ENCODE results near the gene NTPCR.

Gene NTPCR

DNA sequence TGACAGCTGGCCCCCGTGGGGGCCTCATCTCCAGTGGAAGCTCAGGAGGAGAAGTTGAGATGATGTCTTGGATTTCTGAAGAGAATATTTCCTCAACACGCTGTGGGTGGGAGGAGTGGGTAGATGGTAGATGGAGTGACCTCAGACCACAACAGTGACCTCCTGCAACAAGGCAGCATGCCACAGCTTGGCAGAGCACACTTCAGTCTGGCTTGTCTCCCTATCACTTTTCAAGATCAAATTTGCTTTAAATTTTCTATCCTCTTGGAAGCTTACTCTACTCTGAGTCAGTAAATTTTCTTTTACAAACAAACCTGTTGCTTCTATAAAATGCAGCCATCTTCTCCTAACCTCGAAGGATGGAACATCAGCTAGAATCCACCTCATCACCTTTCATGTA, 59.7 kb downstream of the NTPCR start:
- DNase-seq (ENCODE audit: low read depth): no peak

DNA sequence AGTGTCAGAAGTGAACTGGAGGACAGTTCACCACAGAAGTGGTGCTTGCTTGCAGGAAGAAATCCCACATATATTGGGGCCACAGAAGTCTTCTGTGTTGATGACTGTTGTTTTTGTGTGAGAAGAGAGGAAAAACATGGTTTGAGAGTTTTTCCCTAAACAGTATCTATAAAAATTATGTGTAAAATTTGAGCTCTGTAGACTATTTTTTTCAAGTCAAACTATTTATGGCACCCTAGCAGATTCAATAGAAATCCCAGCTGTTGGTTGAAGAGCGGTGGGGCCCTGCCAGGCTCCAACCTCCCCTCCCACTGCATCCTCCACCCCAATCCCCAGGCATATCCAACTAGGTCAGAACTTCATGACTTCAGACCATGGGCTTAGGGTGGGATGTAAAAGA, 61.6 kb downstream of the NTPCR start:
- DNase-seq (ENCODE audit: low read depth): no peak

DNA sequence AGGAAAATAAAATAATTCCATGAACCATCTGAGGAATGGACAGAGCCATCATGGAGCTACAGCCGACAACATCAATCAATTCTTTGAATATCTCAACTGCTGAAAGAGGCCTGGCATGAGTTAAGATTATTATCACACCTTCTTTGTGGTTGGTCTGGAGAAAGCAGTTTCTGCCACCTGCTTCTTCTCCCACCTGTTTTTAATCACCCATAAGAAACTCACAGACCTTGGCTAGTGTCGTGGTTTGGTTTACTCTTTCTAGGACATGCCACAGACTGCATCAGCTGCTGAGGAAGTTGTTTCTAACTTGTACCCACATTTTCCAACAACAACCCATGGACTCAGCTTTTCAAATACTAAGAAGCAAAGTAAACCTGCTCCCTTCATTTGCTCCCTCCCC, 65.6 kb downstream of the NTPCR start:
- DNase-seq (ENCODE audit: low read depth): no peak

DNA sequence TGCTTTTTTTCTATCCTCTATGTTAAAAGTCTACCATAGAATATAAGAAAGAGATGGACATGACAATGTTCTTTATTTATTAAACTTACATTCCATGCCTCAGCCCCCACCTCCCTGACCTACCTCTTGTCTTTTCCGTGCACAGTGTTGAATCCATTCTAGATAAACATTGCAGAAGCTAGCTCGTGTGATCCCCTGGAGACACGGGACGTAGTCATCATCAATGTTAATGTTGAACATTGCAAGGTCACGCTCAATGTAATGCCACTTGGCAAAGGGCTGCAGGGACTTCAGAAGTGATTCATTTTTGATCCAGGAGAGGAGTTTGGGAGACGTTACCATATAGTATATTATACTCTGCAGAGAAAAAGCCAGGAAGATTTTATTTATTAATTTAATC, 66.4 kb downstream of the NTPCR start:
- DNase-seq (ENCODE audit: low read depth): no peak

DNA sequence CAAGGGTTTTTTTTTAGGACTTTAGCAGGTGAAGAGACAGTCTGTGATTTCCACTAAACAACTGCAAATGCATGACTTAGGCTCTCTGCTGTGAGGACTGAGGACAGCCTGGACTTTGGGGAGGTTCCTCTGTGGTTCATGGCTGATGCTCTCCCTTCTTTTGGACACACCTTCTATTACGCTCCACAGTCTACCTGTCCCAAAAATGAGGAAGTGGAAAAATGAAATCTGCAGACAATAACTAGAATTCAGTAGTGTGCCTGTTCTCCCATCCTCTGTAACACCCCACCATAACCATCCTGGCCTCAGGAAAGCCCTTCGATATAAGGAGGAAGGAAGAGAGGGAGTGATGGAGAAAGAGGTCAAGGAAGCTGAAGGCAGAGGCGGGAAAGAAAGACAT, 68.7 kb downstream of the NTPCR start:
- no peak for DNase-seq (ENCODE audit: low read depth)

DNA sequence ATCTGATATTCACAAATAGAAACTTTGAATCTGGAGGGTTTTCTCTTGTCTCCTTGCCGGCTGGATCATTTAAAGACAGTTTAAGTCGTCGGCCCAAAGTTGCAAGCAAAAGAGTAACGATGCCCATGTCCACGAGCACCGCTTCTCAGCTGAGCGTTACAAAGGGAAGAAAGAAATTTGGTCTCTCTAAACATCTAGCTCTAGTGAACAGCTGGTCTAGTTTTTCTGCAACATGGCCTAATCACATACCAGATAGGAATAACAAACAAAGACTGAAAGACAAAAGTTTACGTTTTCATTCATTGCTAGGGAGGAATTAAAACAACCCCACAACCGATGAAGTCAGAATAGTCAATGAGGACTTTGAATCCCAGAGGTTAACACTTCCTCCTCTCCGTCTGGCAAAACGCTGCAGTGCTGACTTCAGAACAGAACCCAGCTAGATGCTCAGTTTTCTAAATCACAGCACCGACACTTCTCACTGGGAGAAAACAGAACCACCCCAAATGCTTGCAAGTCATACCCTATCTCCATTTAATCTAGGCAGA, 69.4 kb downstream of the NTPCR start:
- no peak for DNase-seq (ENCODE audit: low read depth)

DNA sequence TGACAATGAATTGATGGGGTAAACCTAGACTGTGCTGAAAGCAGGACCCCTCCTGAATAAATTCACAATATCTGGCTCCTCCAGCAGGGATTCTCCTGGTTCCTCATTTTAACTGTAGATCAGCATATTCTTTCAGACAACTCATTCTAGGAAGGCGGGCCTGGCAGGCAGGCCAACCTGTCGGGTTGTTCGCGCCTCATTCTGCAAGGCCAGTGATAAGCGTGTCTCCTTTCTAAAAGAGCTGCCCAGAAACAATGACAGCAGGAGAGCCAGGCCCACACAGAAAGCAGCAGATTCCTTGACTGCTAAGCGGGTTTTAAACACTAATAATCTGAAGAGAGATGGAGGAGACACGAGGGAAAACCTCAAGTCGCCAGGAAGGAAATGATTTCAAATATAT, 70.0 kb downstream of the NTPCR start:
- DNase-seq (ENCODE audit: low read depth): no peak

DNA sequence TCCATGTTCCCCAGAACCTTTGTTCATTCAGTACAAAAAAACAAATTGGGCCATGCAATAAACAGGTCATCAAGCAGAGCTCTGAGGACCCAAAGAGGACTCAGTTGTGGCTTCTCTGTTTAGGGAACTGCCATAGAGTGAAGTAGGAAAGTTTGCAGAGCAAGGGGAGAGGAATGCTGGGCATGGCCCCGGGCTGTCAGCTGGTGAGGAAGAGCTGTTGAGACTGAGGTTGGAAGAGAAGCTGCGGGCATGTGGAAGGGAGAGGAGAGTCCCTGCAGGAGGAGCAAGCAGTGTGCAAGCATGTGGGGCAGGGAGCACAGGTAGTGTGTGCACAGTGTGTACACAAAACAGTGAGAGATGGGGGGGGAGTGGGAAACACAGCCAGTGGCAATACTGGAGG, 71.8 kb downstream of the NTPCR start:
- no peak for DNase-seq (ENCODE audit: low read depth)

DNA sequence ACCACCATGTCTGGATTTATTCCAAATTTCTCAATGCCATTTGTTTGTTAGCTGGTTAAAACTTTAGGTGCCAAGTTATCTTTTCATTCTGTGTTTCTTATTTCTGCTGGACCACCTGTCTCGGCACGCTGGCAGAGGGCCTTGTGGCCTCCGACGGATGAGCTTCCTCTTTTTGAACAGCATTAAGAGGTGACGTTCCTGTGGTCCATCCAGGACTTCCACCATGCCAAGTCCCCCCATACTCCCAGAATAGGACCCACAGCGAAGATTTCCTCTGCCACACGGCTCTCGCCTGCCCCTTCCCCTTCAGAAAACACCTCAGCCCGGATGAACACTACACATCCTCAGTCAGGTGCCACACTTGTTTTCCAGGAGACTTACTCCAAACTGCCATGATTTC, 73.8 kb downstream of the NTPCR start:
- no peak for DNase-seq (ENCODE audit: low read depth)

DNA sequence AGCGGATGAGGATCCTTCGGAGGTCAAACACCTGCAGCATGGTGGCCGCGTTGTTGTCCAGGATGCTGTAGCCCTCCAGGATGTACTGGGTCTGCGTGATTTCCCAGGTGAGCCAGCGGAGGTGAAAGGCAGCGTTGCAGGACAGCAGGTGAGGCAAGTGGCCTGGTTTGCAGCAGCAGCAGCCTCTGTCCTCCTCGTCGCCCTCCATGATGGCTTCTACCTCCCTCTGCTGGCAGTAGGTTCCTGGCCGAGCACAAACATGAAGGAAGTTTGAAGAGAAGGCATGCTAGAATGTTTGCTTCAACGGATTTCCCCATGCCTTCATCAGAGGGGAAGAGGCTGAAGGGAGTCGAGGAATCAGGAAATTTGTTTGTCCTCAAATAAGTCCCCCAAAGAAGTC, 74.7 kb downstream of the NTPCR start:
- no peak for DNase-seq (ENCODE audit: low read depth)

DNA sequence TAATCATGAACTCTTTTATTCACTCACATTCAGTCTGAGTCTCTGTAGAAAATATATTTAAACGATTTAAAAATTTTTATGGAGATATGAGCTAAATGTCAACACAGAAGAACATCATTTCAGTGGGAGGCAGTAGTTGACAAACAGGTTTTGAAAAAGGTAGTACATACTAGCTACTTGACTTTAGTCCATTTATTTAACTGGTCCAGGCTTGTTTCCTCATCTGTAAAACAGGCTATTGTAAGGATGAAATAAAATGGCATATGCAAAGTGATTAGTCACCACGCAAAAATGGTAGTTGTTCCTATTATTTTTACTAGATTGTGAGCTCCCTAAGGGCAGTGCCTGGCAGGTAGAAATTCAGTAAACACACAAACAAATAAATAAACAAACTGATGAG, 75.2 kb downstream of the NTPCR start:
- no peak for DNase-seq (ENCODE audit: low read depth)

DNA sequence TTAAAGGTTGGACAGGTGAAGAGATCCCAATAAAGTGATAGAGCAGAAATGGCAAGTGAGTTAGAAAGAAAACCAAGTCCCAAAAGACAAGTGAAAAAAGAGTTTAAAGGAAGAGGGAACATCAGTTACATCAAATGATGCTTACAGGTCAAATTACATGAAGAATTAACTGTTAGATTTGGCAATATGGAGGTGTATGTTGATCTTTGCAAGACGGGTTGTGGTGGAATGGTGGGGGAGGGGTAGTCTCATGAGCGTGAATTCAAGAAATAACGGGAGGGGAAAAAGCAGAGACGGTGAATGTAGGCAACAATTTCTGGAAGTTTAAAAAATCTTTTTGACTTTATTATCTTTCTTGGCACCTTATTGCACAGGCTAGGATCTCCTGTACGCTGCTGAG, 76.6 kb downstream of the NTPCR start:
- DNase-seq (ENCODE audit: low read depth): no peak

DNA sequence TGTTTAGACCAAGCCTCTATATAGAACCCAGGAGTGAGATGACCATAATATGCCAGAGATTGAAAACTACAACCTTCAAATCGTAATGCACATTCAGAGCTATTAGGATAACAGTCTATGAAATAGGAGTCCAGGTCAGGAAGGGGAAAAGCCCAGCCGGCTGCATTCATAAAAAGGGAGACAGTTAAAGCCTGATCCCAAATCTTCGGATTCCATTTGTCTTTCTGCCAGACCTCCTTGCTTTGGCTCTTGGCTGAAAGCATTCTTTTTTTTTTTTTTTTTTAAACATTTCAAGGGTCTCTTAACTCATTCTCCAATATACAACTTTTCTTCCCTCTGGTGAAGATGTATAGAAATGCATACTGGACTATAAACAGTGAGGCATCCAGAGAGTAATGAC, 81.1 kb downstream of the NTPCR start:
- no peak for DNase-seq (ENCODE audit: low read depth)

DNA sequence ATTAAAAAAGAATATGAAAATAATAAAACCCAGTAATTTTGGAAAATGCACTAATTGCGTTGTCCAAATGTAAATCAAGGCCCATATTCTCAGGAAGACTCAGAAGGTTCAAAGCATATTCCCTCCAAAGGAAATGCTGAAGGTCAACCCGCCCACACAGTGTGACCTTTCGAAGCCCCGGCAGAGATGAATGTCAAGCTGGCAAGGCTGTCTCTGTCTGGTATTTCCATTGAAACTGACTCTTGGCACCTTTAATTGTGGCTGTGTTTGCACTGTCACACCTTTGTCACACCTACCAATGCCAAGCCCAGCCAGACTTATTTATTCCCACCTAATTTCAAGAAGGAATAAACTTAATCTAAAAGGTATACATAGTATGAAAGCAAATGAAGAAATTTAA, 82.5 kb downstream of the NTPCR start:
- DNase-seq (ENCODE audit: low read depth): no peak

DNA sequence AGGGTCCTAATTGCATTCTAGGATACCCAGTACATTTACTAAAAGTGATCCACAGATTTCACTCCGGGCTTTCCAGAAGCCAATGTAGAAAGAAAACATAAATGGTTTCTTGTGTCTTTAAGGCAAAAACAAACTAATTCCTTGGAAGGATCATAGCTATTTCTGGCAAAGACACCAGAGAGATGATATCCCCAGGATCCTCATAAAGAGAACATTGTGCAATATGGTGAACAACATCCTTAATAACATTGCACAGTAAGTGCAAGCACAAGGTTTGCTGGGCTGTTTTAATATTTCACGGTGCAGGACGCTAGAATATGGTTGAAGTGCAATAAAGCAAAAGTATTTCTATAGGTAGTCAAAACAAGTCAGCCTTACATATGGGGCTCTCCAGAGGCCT, 83.0 kb downstream of the NTPCR start:
- DNase-seq (ENCODE audit: low read depth): no peak

All from activated T-cell treated with anti-CD3 and anti-CD28 coated beads for 48 hours (primary cell).